Brain pericyte (primary cell): ENCODE results near the gene DDX39A.
A peak's percentile ranks its signal among the peaks of the same experiment; 100 is the strongest.

Source experiments
- DNase-seq: peaks from one replicate; pipeline ENCODE4 v3.0.0-alpha.2; 2012; ENCODE audit warnings: low read depth, low spot score

DDX39A gene

DNA sequence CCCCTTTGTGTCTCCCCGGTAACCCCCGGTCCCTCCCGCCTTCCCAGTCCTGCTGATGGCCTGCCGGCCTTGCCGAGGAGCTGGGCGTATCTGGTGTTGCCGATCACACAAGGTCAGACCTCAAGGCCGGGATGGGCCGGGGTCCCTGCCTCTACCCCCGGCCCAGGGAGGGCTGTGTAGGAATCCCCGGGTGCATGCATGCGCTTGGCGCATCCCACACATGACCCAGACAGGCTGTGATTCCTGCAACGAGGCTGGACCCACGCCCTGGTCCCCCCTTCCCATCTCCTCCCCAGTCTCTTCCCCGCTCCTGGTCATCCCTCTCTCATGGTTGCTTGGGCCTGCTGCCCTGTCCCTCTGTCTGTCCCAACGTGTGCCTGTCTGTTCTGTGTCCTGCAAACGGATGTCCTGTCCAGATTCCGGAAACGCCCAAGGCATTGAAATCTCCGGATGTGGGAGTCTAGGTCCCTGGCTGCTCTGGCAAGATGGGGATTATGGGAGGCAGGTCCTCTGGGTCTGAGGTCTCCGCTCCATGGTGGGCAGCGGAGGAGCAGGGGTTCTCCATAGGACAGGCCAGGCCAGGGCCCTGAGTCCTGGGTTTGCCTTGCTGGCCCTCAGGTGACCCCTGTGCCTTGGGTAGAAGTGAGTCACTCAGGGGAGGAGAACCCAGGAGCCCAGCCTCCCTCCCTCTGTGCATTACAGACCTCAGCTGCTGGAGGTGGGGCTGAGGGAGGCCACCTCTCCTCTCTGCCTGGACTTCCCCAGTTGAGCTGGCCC lies 15.6 kb upstream of the DDX39A start:
- no peak for DNase-seq

GRCh38 chr19:14433554-14434501 lies 14.7 kb upstream of the DDX39A start:
- no peak for DNase-seq

DNA sequence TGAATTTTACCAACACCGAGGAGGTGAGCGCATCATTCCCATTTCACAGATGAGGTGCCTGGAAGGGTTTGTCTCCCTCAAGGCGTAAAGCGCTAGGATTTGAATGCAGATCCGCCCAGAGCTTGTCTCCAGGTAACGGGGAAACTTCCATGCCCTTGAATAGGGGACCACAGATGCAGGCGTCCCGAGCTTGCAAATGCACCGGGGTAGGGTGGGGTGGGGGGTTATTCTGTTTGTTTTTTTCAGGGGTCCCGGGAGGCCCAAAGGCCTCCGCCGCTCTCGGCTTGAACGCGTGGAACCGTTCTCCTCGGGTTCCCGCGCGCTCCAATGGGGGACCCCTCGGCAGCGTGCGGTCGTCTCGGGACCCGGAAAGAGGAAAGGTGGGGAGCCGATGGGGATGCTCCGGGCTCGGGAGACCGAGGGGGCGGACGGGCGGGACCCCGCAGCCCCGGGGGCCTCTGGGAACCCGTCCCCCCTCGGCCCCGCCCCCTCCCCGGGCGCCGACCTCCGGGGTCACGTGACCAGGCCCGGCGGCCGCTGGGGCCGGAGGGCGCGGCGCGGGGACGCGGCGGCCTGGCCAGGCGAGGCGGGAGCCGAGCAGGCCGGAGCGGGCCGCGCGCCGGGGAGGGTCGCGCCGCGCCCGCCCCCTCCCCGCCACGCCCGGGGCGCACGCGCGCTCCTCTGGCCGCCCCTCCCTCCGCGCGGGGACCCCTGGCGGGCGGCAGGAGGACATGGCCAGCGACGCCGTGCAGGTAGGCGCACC lies 13.8 kb upstream of the DDX39A start, which contains the start of gene PKN1:
TSS of gene PKN1 (plus strand) at position 516 of the 763 bp plus-strand sequence. CDS start at position 732, 216 bp downstream.
- DNase-seq = no peak

- DNase-seq = no peak
These were observed 11.6 kb upstream of the DDX39A start for GRCh38 chr19:14430712-14431111.

DNA sequence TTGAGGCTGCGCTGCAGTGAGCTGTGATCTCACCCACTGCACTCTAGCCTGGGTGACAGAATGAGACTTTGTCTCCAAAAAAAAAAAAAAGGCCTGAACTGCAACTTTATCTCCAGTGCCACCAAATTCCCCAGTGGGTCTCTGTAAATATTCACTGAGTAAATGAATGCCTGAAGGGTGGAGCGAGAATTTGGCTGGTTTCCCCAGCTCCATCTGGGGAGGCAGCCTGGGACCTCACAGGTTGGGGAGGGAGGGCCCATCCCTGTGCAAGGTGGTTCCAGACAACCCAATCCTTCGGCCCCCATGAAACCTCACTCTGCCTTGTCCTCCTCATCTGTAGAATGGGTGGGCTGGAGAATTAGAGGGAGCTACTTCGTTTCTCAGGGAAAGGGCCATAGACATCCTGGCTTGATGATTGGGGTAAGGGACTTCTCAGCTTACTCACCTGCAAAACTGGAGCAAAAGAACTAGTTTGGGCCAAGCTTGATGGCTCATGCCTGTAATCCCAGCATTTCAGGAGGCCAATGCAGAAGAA lies 9.8 kb upstream of the DDX39A start:
- no peak for DNase-seq

DNA sequence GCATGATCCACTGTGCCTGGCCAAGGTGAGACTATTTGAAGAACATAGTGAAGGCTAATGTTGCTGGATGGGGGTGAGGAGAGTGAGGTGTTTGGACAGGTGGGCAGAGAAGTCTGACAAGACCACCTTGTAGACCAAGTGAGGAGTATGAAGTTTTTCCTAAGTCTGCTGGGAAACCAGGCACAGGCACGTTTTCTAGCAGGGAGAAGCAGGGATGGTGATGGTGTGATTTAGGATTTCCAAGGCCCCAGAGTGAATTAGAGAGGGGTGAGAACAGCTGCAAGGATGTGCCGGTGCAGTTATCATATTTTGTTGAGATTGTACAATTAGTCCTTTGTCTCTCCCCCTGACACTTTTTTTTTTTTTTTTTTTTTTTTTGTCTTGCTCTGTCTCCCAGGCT lies 8.3 kb upstream of the DDX39A start:
- DNase-seq = no peak

DNA sequence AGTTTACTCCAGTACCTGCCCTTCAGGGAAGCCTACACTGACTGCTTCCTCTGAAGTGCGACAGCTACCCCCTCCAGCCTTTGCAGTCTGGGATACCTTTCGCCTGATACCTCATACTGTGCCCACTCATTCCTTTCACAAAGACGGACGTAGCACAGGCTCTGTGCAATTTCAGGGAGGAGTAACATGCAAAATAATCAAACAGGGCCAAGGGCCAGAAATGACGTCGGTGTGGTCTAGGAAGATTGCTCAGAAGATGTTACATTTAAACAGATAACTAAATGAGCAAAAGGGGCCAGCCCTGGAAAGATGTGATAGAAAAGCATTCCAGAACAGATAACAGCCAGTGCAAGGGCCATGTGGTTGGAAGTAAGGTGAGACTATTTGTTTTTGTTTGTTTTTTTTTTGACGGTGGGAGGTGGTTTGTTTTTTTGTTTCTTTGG lies 6.6 kb upstream of the DDX39A start:
- DNase-seq = no peak

- no peak for DNase-seq
These were observed 360 bp downstream of the DDX39A start for GRCh38 chr19:14418856-14419105.

DNA sequence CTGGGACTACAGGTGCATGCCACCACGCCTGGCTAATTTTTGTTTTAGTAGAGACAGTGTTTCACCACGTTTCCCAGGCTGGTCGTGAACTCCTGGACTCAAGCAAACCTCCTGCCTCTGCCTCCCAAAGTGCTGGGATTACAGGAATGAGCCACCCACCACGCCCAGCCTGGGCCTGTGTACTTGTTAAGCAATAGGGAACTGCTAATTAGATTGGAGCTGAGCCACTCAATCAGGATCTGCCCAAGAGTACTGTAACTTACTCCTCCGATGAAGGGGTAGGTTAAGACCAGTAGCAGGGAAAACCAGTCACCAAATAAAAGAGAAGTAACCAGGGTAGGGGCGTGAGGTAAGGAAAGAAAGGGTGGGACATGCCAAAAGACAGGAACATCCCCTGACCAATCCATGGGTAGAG lies 2.3 kb downstream of the DDX39A start:
- DNase-seq = no peak

DNA sequence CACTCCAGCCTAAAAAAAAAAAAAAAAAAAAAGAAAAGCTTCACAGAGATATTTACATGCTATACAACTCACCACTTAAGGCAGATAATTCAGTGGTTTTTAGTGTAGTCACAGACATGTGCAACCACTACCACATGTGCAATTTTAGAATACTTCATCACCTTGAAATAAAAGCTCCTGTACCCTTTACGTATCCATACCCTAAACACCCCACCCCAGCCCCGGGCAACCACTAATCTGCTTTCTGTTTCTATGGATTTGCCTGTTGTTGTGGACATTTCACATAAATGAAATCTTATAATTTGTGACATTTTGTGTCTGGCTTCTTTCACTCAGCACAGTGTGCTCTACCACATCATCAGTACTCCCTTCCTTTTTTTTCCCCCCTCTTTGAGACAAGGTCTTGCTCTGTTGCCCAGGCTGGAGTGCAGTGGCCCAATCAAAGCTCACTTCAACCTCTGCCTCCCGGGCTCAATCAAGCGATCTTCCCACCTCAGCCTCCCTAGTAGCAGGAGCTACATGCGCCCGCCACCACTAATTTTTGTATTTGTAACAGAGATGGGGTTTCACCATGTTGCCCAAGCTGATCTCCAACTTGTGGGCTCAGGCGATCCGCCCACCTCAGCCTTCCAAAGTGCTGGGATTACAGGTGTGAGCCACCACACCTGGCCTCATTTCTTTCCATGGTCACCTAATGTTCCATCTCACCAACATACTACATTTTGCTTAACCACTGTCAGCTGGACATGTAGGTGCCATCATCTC lies 4.0 kb downstream of the DDX39A start:
- DNase-seq = no peak

GRCh38 chr19:14413693-14414181 lies 5.4 kb downstream of the DDX39A start:
- peak; percentile 45 for DNase-seq

GRCh38 chr19:14412996-14413692 lies 6.0 kb downstream of the DDX39A start:
- no peak for DNase-seq

DNA sequence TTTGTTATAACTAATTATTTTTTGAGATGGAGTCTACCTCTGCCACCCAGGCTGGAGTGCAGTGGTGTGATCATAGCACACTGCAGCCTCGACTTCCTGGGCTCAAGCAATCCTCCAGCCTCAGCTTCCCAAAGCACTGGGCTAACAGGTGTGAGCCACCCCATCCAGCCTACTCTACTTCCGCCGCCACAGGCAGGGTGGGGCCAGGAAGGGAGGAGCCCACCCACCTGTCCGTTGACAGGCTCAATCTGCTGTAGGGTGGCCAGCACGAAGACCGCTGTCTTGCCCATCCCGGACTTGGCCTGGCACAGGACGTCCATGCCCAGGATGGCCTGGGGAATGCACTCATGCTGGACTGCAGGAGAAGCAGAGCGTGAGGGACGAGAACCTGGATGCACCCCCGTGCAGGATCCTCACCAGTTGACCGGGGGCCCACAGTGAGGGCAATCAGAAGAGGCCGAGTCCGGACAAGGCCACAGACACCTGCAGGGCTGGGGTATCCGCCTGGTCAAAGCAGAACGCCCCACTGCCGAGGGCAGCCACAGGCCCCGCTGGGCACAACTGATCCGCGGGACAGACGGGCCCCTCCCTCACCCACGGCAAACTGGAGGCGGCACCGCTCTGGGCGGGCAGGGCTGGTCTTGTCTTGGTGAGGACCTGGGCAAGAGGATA lies 6.7 kb downstream of the DDX39A start:
- DNase-seq = no peak

- DNase-seq = no peak
These were observed 7.2 kb downstream of the DDX39A start for GRCh38 chr19:14411938-14412245.

GRCh38 chr19:14411161-14411937 lies 7.8 kb downstream of the DDX39A start:
- no peak for DNase-seq

DNA sequence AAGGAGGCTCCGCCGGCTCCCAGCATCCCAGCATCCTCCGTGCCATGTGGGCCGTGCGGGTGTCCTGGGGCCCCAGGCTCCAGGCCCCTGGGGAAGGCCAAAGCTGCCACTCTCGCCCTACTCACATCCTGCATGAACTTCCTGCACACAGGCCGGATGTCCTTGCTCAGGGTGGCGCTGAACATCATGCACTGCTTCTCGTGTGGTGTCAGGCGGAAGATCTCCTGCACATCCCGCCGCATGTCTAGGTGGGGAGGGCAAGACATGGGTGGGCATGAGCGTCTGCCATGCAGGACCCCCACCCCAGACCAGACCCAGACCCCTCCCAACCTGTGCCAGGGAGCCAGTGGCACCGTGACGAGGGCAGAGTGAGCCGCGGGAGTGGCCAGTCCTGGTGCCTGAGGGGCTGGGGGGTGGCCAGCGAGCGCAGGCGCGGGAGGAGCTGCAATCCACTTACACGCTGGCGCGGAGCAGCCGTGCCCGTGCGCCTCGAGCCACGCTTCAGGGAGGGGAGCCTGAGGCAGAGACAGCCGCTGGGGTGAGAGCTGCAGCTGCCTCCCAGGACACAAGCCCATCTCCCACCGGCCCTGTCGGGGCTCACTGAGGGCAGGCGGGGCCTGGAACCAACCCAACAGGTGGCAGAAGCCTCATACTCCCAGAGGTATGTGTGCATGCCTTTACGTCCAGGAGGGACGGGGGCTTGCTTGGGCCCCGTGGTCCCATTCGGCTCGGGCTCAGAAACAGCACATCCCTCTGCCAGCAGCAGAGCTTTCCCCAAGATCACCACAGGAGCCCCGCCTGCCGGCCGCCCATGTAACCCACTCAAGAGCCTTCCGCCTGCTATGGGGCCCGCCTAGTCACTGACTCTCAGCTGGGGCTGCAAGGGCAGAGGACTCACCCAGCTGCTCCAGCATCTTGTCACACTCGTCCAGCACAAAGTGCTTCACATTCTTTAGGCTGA lies 8.8 kb downstream of the DDX39A start:
- no peak for DNase-seq

DNA sequence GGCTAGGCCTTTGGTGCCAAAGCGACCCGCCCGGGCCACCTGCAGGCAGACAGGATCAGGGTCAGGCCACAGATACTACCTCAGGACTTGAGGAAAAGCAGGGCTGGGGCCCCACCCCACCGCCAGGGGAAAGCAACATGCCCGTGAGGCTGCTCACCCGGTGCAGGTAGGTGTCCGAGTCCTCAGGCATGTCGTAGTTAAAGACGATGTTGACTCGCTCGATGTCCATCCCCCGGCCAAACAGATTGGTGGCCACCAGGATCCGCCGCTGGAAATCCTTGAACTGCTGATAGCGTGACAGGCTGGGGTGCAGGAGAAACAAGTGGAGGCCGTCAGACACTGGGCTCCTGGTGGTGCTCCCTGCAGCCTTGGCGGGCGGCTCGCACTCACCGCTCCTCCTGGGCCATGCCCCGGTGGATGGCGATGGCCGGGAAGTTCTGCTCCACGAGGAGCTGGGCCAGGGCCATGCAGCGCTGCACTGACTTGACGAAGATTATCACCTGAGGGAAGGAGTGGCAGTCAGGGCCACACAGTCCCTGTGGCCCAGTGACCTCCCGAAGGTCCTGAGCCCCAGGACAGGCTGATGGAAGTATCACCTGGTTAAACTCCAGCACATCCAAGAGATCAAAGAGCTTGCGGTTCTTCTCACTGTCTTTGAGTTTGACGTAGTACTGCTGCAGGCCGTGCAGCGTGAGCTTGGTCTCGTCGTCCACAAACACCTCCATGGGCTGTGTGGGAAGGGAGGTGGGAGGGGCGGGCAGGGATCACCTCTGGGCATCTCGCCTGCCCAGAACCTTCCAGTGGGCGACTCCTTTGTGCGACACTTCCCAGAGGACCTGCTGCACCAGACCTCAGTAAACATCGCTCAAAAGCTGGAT lies 9.8 kb downstream of the DDX39A start:
- DNase-seq = no peak
